NCI-H1048 (cell line): ENCODE data around the gene RNF19B.
"Not testable (repeated sequence)": the region's sequence is repeated elsewhere in the genome, so short reads cannot be mapped to it uniquely, and the experiment has no call there.

Experiments
- DNase-seq: peaks from one replicate; lab custom pipeline; 2025; lab: John Stamatoyannopoulos, UW

Gene RNF19B

DNA sequence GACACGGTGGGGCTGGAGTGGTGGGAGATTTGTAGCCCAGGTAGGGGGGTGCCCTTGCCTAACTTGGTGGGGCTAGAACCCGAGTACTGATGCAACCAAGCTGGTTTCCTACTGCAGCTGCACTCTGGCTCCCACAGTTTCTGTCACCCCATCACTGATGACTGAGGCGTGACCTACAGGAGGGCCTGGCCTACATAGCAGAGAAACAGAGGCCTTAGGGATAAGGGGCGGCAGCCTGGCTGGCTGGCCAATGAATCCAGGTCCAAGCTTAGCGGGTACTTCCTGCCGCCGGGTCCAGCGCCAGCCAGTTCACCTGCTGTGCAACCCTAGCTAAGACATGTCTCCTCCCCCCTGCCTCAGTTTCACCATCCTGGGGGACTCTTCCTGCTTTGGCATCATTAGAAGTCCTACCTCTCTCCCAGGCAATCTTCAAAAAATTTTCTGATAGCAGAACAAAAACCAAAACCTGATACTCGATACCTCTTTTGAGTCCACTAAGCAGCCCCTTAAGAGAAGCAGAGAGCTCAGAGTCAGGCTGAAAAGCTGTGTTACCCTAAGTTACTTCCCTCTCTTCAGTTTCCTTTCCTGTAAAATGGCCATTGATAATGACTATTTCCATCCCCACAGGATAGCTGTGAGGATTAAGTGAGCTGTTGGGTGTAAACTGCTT, 27.3 kb upstream of the RNF19B start:
- DNase-seq: no peak

GRCh38 chr1:32991386-32991785, 26.8 kb upstream of the RNF19B start:
- no peak for DNase-seq

DNA sequence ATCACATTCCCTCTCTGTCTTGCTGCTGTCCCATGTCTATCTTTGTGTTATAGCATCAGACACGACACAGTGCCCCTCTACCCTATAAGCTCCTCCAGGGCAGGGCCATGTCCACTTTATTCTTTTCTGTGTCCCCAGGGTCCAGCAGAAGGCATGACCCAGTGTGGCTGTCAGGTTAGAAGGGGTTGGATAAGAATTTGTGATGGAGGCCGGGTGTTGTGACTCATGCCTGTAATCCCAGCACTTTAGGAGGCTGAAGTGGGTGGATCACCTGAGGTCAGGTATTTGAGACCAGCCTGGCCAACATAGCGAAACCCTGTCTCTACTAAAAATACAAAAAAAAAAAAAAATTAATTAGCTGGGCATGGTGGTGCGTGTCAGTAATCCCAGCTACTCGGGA, 26.3 kb upstream of the RNF19B start:
- no peak for DNase-seq

DNA sequence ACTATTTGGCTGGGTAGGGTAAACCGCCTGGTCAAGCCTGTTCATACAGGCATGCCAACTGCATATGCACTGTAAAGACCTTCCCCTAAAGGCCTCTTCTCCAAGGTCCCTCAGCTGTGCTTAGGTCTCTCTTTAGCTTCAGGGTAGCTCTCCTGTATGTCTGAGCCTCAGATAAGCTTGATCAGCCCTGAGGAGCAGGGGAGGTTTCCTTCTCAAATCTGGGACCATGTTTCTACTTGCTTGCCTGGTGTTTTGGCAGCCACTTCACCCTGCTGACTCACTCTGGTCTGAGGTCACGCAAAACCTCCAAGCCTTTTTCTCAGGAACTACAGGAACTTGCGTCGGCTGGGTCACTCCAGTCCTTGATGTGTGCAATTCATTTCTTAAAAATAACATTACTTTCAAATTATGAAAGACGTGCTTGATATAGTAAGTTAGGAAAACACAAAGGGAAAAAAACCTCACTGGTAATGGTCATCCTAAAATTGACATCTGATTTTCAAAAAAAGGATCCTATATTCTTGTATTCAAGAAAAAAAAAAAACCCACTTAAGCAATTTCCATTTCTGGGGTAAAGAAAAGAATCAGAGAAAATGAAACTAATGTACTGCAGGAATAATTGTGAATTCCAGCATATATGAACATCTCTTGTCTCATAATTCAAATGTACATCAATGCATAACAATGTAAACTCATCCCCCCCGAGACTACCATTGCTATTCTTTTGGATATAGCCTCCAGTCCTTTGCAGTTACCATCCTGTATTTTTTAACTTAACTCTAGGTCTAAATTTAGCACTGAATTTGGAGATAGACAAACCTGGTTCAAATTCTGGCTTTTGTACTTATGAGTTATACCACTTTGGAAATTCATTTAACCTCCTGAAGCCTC, 24.8 kb upstream of the RNF19B start:
- DNase-seq: no peak

DNA sequence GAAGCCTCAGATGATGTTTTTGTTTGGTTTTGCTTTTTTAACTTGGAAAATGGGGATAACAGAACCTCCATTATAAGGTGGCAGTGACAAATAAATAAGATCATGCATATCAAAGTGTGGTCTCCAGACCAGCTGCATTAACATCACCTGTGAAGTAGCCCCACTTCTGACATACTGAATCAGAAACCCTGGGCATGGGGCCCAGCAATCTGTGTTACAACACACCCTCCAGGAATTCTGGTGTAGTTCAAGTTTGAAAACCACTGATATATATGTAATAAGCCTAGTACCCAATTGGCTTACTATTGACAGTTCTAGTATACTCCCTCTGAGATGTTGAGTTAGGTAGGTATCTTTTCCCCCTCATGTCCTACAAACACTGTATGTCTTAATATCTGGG, 24.1 kb upstream of the RNF19B start:
- no peak for DNase-seq

DNA sequence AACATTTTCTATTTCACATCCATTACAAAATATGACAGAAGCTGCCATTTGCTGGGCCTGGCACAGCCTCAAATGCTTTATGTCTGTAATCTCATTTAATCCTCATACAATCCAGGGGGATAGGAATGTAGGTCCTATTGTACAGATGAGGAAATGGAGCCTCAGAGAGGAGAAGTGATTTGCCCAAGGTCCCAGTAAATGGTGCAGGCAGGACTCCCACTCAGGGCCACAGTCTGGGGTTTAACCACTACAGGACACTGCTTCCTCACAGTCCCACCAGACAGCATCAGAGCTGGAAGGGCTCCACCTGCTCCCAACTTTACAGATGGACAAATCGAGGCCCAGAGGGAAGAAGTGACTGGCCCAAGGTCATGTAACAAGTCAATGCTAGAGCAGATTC, 20.6 kb upstream of the RNF19B start:
- no peak for DNase-seq

DNA sequence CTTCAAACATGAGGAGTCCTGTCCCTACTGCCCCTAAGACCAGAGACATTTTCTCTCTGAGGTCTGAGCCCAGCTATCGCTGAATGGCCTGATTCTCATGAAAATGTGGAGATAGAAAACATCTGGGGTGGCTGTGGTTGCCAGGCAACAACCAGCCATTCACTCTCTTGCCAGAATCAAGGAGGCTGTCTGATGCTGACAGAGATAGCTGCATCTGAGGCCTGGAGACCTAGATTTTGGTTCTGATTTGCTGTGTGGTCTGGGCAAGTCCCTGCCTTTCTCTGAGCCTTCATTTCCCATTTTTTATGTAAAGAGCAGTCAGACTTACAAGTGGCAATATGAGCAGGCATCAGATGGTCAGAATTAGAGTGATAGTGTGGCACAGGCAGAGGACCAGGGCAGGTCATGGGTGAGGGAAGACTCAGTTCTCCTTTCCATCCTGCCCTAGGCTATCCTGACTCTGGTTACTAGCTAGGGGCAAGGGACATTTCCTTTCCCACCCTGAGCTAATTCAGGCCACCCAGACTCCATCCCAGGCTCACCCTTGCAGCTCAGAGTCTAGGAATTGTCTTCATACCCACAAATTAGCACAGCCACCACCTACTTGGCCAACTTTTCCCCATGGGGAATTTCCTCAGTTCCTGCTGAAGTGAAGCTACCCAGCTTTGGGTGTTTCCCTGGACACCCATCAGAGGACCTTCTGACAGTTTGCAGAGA, 20.0 kb upstream of the RNF19B start:
- no peak for DNase-seq

DNA sequence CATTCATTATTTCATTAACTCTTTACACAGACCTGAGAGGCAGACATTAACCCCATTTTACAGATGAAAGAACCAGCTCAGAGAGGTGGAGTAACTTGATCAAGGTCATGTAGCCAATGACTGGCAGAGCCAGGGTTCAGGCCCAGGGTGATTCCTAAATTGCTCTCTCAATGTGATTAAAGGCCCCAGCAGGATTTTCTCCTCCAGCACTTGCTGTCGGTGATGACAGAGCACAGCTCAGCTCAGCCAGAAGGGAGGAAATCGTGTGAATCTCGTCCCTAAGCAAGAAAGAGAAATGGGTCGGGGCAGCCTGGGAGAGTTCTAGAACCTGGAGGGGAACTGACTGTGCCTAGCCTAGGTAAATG, 19.5 kb upstream of the RNF19B start:
- no peak for DNase-seq

DNA sequence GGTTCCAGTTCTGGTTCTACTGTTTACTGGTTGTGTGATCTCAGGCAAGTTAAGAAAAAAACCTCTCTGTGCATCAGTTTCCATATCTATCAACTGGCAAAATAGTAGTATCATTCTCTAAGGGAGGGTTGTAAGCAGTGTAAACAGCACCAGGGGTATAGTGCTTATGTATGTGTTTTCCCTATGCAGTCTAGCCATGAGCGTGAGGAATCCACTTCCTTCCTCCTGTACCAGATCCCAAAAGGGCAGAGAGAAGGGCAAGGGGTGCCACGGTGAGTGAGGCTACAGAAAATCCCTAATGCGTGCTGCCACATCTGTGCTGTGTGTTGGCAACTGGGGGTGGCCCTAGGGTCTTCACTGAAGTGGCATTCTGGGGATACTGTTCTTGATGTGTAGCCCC, 18.4 kb upstream of the RNF19B start:
- no peak for DNase-seq

DNA sequence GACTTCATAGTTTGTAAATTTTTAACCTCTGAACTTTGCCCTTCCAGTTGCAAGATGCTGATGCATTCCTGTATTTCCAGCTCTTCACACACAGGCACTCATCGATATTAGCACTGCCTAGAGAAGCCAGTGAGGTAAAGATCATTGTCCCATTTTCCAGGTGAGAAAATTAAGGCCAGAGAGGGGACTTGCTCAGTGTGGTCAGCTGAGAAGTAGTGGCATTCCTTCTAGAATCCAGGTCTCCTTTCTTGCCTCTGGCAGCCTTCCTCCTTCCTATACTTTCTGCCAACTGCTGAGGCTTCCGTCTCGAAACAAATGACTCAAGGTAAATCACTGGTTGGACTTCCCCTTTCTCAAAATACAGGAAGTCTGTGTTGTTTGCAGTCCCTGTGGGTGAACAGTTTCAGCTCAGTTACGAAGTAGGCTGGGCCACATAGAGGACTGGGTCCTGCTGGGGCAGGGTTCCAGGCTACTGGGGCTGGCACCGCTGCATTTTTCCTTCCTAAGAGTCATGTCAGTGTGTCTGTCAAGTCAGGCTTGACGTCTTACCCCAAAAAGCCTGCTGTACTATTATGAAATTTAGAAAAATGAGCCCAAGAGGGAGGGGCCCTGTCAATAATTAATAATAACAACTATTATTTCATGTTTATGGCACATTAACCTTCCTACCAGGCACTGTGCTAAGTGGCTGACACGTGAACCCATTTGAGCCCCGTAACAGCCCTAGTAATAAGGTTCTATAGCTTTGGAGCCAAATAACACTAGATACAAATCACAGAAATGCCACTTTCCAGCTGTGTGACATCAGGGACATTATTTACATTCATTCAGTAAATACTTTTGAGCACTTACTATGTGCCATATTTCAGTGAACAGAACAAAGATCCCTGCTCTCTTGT, 16.6 kb upstream of the RNF19B start:
- DNase-seq: no peak

GRCh38 chr1:32980080-32980479, 15.5 kb upstream of the RNF19B start:
- DNase-seq: no peak

DNA sequence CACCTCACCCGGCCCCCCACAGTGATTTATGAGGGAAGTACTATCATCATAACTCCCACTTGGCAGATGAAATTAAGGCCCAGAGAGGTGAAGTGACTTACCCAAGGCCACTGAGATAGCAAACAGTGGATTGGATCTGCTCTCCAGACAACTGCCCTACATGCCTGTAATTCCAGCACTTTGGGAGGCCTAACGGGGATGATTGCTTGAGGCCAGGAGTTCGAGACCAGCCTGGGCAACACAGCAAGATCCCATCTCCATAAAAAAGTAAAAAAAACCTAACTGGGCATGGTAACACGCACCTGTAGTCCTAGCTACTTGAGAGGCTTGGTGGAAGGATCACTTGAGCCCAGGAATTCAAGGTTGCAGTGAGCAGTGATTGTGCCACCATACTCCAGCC, 14.2 kb upstream of the RNF19B start:
- DNase-seq: no peak

DNA sequence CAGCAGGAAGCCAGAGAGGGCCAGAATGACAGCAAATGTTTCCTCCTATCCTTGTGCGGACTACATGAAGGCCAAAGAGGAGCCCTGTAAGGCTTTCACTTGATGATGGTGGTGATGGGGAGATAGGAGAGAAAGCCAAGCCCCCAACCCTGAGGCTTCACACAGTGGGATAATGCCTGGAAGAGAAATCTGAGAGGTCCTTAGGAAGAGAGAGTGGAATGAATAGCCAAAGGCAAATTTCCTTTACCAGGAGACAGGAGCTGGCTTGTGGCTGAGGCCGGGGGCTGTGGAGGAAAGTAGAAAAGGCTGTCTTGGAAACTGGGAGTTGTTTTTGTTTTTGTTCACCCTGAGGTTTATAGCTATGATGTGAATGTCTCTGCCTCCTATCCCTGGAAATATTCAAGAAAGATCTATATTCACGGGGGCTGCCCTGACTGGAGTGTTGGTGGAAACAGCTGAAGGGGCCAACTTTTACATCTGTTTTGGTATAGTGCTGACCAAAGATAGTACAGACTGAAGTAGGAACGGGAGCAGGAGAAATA, 13.0 kb upstream of the RNF19B start:
- no peak for DNase-seq

DNA sequence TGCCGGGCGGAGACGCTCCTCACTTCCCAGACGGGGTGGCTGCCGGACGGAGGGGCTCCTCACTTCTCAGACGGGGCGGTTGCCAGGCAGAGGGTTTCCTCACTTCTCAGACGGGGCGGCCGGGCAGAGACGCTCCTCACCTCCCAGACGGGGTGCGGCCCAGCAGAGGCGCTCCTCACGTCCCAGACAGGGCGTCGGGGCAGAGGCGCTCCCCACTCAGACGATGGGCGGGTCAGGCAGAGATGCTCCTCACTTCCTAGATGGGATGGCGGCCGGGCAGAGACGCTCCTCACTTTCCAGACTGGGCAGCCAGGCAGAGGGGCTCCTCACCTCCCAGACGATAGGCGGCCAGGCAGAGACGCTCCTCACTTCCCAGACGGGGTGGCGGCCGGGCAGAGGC, 10.4 kb upstream of the RNF19B start:
- DNase-seq: not testable (repeated sequence)

DNA sequence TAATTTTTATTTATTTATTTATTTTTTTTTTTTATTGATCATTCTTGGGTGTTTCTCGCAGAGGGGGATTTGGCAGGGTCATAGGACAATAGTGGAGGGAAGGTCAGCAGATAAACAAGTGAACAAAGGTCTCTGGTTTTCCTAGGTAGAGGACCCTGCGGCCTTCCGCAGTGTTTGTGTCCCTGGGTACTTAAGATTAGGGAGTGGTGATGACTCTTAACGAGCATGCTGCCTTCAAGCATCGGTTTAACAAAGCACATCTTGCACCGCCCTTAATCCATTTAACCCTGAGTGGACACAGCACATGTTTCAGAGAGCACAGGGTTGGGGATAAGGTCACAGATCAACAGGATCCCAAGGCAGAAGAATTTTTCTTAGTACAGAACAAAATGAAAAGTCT, 8.8 kb upstream of the RNF19B start:
- not testable (repeated sequence) for DNase-seq

DNA sequence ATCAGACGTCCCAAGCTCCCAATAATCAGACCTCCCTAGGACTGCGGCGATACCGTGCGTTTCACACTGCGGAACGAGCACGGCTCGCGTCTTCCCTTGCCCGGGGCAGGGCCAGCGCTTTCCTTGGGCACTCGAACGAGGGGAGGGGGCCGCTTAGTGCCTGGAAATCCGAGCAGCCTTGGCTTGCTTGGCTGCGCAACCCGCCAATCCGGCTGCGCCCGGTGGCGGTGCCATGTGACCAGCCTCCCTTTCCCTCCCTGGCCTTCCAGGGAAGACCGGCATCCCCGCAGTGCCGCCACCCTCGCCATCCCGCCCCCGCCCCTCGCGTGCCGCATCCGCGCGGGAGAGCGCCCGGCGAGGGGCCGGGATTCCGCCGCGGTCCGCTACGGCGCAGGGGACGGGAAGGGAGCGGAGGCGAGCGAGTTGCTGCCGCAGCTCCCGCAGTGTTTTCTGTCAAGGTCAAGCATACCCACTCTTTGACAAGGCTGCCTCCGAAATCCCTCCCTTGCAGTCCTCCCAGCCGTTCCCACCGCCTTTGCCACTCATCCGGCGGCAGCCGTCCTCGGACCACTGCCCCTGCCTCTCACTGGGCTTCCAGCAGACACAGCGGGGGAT, 8.3 kb upstream of the RNF19B start:
- DNase-seq: no peak

- DNase-seq: no peak
Observed at GRCh38 chr1:32971576-32971975, 7.0 kb upstream of the RNF19B start.

- no peak for DNase-seq
Observed at GRCh38 chr1:32971156-32971555, 6.5 kb upstream of the RNF19B start.

DNA sequence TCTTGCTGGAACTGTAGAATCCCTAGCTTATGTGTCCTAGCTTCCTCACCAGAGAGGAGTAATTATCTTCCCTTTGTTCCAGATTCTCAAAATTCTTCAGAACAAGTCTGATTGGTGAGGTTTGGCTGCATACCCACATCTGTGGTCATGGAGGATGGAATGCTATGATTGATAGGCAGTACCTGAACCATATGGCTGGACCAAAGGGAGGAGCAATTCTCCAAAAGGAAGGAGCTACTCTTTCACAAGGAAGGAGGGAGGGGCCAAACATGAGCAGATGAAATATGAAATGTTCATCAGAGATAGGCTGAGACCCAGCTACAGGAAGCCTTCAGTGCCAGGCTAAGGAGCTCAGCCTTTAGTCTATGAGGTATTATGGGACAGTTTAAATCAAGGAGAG, 5.0 kb upstream of the RNF19B start:
- DNase-seq: no peak

- DNase-seq: no peak
Observed at GRCh38 chr1:32967888-32968568, 3.4 kb upstream of the RNF19B start.

DNA sequence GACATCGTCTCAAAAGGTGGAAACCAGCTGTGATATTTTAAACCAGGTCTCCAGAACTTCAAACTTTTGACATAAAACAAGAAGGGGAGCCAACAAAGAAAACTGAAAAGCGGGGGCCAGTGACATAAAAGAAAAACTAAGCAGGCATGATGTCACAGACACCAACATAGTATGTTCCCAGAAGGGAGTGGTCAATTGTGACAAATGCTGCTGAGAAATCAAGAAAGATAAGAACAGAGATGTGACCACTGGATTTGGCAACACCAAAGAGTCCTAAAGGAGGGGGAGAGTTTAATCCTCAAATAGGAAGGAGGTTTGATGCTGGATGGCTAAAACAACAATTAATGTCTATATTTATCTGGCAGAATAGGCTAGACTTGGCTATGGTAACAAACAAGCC, 2.3 kb upstream of the RNF19B start:
- DNase-seq: no peak
